Stimulated activated CD4-positive, alpha-beta T cell treated with anti-CD3 and anti-CD28 coated beads, Interleukin-15, amount 100 ng/mL, for 1 hour (primary cell): Measurements from ENCODE around the gene MYBBP1A.
A peak's percentile ranks its signal among the peaks of the same experiment; 100 is the strongest.
"Not testable (repeated sequence)": the region's sequence is repeated elsewhere in the genome, so short reads cannot be mapped to it uniquely, and the experiment has no call there.

Source experiments
- DNase-seq, 2 donors: peaks; one replicate each; pipeline ENCODE4 v3.0.0-alpha.2; 2020; ENCODE audit warnings: low read depth in 1 of 2, low spot score in 1 of 2

The MYBBP1A gene

DNA sequence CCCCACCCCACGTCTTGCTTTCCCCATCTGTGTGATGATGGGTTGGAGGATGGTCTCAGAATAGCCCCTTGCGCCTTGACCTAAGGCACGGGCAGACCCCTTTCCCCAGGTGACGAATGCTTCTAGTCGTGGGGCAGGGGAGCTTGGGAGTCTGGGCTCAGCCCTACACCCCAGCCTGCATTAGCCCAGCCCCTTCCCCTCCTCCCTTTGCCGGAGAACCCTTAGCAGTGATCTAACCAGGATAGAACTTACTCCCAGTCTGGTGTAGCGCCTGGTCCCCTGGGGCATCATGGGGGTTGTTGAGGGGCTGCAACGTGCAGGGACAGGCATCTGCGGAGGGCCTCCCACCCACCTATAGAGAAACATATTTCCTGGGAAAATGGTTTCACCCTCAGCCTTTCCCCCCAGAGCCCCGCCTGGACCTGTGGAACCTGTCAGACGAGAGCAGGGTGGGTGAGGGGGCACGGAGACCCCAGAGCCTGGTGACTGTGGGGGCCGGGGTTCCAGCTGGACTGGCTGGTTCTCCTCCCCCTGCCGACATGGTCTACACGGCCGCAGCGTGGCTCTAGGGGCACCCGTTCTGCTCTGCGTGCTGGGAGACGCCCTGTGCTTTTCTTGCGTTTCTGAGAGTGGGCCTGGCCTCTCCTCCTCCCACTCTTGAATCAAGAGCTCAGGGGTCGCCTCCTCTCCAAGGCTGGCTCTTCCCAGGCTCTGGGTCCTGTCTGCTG is 33.9 kb upstream of the MYBBP1A start:
- DNase-seq = no peak

DNA sequence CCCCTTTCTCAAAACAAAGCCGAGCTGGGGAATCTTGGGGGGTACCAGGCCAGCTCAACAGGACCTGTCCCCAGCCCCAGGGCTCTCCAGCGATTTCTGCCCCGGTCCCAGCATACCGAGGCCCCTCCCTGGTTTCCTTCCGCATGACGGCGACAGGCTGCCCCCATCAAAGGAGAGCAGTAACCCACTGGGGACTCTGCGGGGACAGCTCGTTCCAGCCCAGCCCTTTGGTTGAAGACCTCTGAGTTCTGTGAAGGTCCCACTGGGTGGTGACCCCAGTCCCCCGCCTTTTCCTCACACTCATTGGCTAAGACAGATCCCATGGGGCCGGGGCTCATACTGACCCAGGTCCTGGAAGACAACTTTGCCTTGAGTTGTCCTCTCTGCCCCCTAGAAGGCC is 33.2 kb upstream of the MYBBP1A start:
- DNase-seq = no peak

DNA sequence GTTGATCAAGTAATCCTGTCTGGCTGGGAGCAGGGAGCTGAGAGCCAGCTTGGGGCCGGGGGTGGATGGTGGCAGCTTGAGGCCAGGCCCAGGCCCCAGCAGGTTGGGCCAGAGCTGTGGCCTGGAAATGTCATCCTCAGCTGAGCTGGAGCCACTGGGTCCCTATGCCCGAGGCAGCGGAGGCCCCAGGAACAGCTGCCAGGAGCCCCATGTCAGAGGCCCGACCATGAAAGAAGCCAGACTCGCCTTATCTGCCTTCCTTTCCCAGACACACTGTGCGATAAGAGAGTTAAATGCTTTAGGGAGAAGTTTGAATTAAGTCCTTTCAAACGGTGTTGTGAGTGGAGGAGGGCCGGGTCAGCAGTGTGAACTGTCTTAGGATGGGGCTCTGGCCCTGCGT is 32.6 kb upstream of the MYBBP1A start:
- DNase-seq = no peak

DNA sequence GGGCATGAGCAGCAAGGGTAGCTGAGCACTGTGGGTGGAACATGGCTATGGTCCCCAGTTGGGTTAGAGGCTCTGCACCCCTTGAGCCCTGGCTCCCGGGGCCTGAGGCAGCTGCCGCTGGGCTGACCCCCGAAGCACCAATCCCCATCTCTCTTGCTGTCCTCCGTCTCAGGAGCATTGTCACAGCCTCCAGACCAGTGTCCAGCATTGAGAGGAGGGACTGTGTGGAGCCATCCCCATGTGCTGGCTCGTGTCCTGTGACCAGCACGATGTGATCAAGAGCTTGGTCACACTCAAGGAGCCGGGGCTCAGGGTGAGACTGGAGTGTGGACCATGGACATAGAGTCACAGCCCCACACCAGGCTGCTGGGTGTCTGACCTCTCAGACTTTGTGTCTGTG is 32.0 kb upstream of the MYBBP1A start:
- DNase-seq = no peak

DNA sequence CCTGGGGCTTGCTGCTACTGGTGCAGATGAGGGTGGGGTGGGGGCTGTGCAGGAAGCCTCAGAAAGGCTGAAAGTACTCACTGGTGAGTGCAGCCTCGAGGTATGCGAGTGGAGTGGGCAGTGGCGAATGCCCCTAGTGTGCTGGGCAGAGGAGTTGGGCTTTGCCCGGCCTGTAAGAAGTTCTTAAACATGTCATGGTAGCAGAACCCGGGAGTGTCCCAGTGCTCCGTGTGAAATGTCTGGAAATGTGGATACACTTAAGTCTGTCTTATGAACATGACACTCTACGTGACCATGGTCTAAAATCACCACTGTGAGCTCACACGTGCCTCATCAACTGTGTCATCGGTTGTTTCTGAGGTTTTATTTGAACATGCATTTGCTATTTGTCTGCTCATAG is 30.9 kb upstream of the MYBBP1A start:
- no peak for DNase-seq

DNA sequence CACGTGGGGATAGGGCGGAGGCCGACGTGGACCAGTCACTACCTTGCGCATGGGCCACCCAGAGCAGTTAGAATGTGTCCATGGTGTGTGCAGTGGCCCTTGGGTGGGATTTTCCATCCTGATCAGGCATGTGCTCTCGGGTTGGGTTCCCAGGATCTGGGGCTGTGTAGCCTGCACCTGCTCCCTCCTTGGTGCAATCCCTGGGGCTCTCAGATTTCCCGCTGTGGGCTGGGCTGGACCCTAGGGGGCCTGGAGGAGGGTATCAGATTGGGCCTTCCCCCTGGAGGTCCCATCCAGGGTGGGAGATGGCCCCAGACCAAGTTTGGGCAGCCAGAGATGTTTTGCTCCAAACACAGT is 30.4 kb upstream of the MYBBP1A start:
- no peak for DNase-seq

DNA sequence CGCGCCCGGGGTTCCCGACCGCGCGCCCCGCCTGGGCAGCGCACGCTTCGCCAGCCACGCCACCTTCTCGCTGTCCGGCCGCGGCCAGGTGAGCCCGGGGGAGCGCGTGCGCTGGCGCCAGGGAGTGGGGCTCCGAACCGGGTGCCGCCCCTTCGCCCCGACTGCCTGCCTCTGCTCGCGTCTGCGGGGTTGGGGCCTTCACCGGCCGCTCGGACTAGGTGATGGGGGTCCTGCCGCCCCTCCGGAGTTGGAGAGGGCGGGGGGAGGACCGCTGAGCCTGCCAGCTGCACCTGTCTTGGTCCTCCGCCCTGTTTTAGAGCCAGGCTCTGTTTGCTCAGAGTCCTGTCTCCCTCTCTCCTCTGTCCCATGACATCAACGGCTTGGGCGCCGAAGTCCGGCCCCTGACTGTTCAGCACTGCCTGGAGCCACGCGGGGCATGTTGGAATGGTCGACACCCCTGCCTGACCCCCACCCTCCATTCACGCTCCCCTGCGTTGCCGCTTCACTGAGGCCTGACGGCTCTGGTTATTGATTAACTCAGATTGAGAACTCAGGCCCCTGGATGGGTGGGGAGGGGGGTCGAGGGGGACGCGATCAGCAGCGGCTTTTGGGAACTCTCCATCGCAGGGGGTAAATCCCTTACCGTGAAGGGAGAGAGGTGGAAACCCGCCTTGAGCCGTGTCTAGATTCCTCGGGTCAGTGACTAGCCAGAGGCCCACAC is 29.9 kb upstream of the MYBBP1A start:
- no peak for DNase-seq

DNA sequence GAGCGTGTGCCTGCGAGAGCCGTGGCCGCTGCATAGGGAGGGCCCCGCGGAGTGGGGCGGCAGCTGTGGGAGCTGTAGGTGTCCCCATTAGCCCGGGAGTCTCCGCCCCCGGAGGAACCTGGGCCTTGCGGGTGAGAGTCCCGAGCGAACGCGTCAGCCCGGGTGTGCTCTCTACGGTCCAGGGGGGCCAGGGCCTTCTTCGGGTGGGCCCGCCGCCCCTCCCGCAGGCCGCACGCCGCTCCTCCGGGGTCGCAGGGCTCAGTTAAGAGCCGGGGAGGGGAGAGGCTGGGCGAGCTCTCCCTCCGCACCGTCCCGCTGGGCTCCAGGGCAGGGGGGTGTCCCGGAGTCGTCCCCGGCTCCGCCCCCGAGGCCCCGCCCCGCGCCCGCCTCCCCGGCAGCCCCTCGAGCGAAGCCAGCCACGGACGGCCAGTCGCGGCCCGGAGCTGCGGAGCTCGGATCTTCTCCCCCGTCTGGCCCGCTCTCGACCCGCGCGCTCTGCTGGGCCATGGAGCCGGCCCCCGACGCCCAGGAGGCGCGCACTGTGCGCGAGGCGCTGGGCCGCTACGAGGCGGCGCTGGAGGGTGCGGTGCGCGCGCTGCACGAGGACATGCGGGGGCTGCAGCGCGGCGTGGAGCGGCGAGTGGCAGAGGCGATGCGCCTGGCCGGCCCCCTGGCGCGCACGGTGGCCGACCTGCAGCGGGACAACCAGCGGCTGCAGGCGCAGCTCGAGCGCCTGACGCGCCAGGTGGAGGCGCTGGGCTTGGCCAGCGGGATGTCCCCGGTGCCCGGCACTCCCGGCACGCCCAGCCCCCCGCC is 29.1 kb upstream of the MYBBP1A start, which contains the start of gene SMTNL2:
SMTNL2 (plus strand) TSS at position 429 of the 816 bp plus-strand sequence; CDS start at position 506, 77 bp downstream.
- no peak for DNase-seq

DNA sequence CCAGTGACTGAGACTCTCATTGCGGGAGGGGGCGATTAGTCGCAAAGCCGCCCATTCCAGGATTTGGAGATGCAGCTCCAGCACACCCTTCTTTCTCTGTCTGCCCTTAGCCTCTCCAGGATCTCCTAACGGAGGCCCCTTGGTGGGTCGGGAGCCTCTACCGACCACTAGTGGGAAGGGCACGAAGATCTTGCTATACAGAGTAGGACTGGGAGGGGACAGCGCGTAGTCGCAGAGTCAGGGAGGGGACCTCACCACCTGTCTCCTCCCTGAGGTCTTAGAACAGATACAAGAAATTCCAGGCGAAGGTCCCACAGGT is 28.6 kb upstream of the MYBBP1A start:
- no peak for DNase-seq

DNA sequence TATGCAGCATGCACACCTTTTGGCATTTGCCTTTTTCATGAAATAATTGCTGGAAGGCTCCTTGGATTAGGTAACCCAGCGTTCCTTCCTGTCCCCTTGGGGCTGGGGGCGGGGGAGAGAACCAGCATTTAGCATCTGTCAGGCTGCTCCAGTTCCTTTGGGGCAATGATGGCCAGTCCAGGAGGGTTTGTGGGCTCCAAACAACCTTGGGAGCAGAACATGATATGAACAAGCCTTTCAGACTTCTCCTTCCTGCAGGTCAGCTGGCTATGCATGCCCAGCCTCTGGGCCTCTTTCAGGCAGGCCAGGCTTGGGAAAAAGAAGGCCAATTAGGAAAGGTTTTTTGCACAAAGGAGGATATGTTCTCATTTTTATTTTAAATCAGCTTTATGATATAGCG is 28.0 kb upstream of the MYBBP1A start:
- DNase-seq = no peak

DNA sequence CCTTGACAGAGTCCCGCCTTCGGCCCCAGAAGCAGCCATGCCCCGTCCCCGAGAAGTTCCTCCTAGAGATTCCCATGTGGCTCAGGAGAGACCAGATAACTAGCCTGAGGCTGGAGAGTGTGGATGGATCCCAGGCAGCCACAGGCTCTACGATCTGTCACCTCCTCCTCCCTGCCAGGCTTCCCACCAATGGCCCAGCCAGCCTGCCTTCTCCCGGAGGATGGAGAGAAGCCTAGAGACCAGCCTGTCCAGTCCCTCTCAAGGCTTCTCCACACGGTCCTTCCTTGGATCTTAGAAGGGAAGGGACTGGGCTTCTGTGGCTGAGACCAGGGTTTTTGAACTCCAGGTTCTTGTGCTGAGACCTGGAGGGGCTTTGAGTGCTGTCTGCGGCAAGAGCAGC is 27.5 kb upstream of the MYBBP1A start:
- no peak for DNase-seq

DNA sequence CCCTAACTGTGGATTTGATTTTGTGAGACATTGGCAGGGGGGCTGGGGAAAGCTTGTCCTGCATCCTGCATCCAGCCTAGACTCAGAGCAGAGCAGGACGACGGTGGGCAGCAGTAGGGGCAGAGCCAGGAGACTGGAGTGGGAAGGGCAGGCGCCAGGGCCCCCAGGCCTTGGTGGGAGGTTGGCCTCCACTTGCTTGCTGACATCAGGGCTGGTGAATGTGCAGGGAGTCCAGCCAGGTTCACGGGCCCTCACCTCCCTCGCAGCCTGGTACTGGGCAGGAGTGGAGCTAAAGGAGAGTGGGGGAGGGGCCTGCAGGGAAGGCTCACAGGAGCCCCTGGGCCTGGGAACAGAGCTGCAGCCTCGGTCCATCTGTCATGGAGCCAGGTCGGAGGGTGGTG is 26.9 kb upstream of the MYBBP1A start:
- DNase-seq = no peak

DNA sequence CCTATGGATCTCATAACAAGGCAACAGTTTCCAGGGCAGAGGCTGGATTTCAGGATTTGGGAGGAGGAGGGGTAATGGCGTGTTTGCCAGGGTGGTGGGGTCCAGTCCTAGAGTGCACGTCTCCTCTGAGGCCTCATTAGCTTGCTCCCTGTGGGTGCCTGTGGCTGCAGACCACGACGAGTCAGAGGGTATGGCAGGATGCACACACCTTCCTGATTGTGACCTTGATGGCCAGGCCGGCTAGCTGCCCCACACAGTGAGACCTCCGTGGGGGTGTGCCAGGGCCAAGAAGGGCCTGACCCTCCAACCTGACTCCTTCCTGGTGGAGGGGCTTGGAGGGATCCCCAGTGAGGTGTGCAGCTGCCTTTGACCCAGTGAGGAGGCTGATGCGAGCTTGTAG is 25.1 kb upstream of the MYBBP1A start:
- DNase-seq = no peak

DNA sequence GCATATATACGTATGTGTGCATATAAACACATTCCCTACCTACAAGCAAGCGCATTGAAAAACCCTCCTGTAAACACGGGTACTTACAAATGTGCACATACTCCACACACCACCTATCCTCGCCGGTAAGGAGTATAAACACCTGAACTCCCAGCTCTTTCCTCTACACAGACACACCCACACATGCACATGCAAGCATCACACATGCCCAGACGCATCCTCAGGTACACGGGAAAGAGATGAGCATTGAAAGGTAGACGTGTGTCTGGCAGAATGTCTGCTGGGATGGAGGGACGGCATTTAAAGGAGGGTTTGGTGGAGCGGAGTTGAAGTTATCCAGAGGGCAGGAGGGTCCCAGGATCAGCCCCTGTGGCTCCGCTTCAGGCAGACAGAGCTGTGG is 24.5 kb upstream of the MYBBP1A start:
- no peak for DNase-seq

DNA sequence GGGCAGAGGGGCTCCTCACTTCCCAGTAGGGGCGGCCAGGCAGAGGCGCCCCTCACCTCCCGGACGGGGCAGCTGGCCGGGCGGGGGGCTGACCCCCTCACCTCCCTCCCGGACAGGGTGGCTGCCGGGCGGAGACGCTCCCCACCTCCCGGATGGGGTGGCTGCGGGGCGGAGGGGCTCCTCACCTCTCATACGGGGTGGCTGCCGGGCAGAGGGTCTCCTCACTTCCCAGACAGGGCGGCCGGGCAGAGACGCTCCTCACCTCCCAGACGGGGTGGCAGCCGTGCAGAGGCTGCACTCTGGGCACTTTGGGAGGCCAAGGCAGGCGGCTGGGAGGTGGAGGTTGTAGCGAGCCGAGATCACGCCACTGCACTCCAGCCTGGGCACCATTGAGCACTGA is 23.2 kb upstream of the MYBBP1A start:
- not testable (repeated sequence) for DNase-seq

DNA sequence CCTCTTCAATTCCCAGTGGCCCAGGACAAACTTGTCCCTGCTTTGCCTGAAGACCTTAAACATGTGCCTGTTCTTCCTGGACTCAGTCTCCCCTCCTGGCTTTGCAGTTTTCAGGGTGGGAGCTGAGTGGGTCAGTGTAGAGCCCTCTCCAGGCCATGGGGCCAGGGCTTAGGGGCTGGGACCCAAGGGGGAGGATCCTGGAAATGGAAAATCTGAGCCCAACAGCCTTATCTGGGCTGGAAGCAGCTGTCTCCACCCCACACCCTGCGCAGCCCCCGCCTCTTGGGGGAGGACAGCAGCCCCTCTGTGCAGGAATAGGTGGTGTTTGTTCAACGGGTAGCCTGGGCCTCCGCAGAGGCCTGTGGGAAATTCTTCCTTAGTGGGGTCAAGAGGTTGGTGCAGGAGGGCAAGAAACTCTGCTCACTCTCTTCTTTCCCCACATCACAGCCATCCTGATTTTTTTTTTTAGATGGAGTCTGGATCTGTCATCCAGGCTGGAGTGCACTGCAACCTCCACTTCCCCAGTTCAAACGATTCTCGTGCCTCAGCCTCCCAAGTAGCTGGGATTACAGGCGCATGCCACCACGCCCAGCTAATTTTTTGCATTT is 22.3 kb upstream of the MYBBP1A start:
- no peak for DNase-seq

DNA sequence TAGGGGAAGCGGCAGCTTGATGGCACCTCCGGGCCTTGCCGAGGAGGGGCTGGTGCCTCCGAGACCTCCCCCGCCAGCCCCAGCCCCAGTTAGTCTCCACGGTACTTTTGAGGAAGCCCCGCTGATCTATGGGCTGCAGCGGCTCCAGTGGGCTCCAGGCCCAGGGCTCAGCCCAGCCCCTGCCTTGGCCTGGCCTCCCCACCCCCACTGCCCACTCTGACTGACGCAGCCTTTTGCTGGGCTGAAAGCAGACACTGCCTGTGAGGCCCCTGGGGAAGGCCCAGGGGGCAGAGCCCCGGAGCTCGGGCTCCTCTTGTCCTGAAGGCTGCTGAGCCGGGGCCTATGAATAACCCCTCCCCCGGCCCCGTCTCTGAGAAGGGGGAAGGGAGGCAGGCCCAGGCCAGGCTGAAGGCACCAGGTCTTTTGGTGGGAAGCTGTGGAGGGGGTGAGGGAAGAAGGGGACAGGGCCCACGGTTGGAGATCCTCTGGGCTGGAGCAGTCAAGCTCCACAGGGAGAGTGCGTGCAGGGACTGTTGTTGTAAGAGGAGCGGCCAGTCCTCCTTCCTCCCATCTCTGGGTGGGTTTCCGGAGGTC is 21.6 kb upstream of the MYBBP1A start:
- no peak for DNase-seq

DNA sequence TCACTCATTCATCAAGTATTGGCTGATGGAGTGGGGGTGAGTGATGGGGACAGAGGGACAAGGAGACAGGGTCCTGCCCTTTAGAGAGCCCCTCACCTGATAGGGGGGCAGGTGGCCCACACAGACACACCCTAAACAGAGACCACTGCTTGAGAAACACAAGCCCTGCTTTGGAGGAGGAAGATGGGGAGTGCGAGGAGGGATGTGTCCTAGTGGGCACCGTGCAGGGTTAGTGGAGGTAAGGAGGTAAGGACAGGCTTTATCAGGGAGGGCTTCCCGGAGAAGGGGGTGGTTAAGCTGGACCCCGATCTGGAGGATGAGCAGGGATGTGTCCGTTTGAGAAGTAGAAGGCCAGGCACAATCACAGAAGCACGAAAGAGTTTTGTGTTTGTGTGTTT is 21.0 kb upstream of the MYBBP1A start:
- no peak for DNase-seq

DNA sequence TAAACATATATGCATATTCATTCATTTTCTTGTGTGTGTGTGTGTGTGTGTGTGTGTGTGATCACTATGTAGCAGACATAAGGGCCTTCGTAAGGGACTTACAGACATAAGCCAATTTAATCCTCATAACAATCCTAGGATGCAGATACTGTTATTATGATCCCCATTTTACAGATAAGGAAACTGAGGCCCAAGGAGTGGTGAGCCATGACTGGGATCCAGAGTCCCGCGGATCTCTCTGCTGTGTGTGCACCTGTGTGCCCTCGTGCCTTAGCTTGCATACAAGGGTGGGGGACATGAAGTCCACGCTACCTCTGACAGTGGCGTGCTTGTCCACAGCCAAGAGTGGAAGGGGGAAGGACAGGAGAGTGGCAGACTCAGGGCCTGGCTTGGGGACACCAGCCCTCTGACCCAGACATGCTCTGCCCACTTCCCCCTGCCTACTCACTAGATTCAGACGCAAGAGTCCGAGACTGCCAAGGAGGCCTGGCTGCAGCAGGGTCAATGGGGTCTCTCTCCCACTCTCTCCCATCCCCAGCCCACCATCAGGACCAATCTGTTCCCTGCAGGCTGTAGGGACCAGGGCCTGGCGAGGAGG is 19.4 kb upstream of the MYBBP1A start:
- DNase-seq = no peak

DNA sequence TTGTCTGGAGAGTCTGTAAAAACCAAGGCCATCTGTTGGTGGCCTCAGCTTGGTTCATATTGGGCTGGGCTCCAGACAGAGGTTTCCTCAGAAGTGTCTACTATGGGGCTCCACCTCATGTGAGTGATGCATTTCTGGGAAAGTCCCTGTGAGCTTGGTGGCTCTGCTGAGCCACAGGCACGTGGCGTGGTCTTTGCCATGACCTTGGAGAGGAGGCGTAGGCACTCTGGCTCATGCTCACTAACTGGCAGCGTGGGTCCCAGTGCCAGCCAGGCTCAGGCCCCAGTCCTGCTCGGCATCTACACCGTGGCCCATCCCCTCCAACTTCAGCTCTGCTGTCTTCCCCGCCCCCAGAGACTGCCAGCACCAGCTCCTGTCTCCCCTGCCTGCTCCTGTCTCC is 18.5 kb upstream of the MYBBP1A start:
- DNase-seq = peak in 1 of 2 donors; percentile 51

DNA sequence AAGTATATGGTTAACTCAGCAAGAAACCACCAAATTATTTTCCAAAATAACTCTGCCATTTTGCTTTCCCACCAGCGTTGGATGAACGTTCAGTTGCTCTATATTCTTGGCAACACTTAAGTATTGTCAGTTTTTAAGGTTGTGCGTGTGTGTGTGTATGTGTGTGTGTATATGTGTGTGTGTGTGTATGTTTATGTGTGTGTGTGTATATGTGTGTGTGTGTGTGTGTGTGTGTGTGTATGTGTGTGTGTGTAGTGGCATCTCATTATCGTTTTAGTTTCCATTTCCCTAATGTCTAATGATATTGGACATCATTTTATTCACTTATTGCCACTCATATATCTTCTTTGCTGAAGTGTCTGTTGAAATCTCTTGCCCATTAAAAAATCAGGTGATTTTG is 17.9 kb upstream of the MYBBP1A start:
- DNase-seq = no peak
